Activated naive CD4-positive, alpha-beta T cell treated with anti-CD3 and anti-CD28 coated beads, Interleukin-2, amount 50 U/mL, for 72 hours (primary cell): Measurements from ENCODE around the gene FLOT1. TPM values are rescaled to one million over a fixed set of nuclear protein-coding genes. Genes with fewer than 3 reads are reported as not detected.
"Not testable (repeated sequence)": the region's sequence is repeated elsewhere in the genome, so short reads cannot be mapped to it uniquely, and the experiment has no call there.

ENCODE experiments used
- ATAC-seq, 2 donors: fragments of 150-1000 bp; cut with Tn5 transposase; 2 replicates each; pipeline ENCODE4 v1.10.0; 2021; ENCODE audit warnings: mild to moderate bottlenecking in 2 of 2, moderate library complexity in 2 of 2
- DNase-seq, 2 donors: peaks; one replicate each; pipeline ENCODE4 v3.0.0; 2021 to 2022; ENCODE audit warnings: low spot score in 2 of 2
- H3K27ac Mint-ChIP-seq, 2 donors: one replicate each; pipeline ENCODE4 v1.8.0; 2022; ENCODE audit warnings: mild to moderate bottlenecking in 2 of 2, mixed read lengths in 2 of 2
- H3K36me3 Mint-ChIP-seq, 2 donors: one replicate each; pipeline ENCODE4 v1.8.0; 2022; ENCODE audit warnings: mixed read lengths in 2 of 2
- H3K9me3 Mint-ChIP-seq, 2 donors: one replicate each; pipeline ENCODE4 v1.8.0; 2022; ENCODE audit warnings: mixed read lengths in 2 of 2
- total RNA-seq, 2 donors: library from RNA; stranded (reverse); gene quantifications; one replicate each; pipeline ENCODE4 v1.2.3, GENCODE V29; 2022

The FLOT1 gene
- total RNA-seq, 2 donors from 2014 or later = 194 to 219 TPM

DNA sequence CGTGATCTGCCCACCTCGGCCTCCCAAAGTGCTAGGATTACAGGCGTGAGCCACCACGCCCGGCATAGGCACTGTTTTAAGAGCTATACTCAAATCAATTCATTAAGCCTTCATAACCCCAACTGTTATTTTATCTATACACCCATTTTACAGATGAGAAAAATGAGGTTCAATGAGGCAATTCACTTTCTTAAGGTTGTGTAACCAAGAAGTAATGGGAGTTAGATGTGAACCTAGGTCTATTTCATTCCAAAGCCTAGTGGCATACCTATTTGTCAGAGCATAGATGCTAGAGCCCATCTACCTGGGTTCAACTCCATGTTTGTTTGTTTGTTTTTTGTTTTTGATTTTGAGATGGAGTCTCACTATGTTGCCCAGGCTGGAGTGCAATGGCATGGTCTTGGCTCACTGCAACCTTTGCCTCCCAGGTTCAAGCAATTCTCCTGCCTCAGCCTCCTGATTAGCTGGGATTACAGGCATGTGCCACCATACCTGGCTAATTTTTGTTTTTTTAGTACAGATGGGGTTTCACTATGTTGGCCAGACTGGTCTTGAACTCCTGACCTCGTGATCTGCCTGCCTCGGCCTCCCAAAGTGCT is 14.0 kb upstream of the FLOT1 start:
- H3K36me3 Mint-ChIP-seq, H3K9me3 Mint-ChIP-seq, ATAC-seq, DNase-seq, H3K27ac Mint-ChIP-seq: not testable (repeated sequence)

- no peaks in the 10 kb centered on the region for H3K36me3 Mint-ChIP-seq
- no peak overlapping the region for H3K27ac Mint-ChIP-seq
- peak; percentile 26 to 52 for ATAC-seq
- no peaks in the 10 kb centered on the region for H3K9me3 Mint-ChIP-seq
- DNase-seq = no peak
Observed at GRCh38 chr6:30754631-30755030, 12.1 kb upstream of the FLOT1 start.

GRCh38 chr6:30752157-30752927 is 9.9 kb upstream of the FLOT1 start:
- Mint-ChIP-seq H3K27ac (peak overlapping the region; percentile 7 to 37), H3K36me3 (no peaks in the 10 kb centered on the region), H3K9me3 (no peaks in the 10 kb centered on the region)
- ATAC-seq (no peak), DNase-seq (no peak)

GRCh38 chr6:30750379-30750668 is 7.8 kb upstream of the FLOT1 start:
- ATAC-seq (no peak), DNase-seq (no peak)
- no peak overlapping the region for H3K27ac Mint-ChIP-seq
- H3K36me3 Mint-ChIP-seq = no peaks in the 10 kb centered on the region
- H3K9me3 Mint-ChIP-seq = no peaks in the 10 kb centered on the region

DNA sequence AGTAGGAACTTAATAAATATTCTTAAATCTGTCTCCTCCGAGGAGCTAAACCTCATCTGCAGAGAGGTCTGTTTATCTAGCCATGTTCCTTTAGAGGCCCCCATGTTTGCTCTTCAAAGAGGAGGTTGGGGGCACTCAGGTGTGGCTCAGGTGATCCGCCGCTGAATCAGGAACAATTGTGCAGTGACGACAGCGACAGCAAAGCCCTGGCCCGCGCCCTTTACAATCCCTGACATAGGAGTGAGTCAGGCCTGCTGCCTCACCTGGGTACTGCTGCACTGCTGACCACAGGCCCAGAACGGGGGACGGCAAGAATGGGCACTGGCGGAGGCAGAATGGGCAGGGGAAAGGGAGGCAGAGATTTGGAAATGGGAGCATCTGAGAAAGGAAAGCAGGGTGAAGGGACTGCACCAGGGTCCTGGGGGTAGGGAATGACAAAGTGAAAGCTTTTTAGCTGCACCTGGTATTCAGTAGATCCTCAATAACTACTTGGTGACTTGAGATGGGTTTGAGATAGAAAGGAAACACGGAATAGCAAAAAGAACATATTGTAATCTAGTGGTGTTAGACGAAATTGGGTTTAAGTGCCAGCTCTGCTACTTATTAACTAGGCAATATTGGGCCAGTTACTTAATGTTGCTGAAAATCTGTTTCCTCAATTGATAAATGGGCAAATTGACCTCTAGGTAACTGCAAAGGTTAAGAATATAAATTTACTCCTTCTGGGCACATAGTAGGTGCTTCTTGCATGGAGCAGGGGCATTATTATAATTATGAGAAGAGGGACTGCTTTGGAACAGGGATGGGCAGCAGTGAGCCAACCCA is 7.3 kb upstream of the FLOT1 start:
- peak in 1 of 2 donors; percentile 49 for ATAC-seq
- no peaks in the 10 kb centered on the region for H3K9me3 Mint-ChIP-seq
- H3K27ac Mint-ChIP-seq = peak overlapping the region in 1 of 2 donors; percentile 14
- DNase-seq = no peak
- H3K36me3 Mint-ChIP-seq = no peaks in the 10 kb centered on the region

- DNase-seq (no peak), ATAC-seq (no peak)
- Mint-ChIP-seq H3K27ac (peak overlapping the region in 1 of 2 donors; percentile 14), H3K36me3 (peaks cover 1 to 3% of the 10 kb centered on the region in 2 donors), H3K9me3 (no peaks in the 10 kb centered on the region)
Observed at GRCh38 chr6:30748851-30749540, 6.5 kb upstream of the FLOT1 start.

- Mint-ChIP-seq H3K36me3 (peaks cover 10 to 12% of the 10 kb centered on the region in 2 donors), H3K27ac (no peak overlapping the region), H3K9me3 (no peaks in the 10 kb centered on the region)
- ATAC-seq (no peak), DNase-seq (no peak)
Observed at GRCh38 chr6:30747902-30748769, 5.6 kb upstream of the FLOT1 start.

- ATAC-seq = no peak
- H3K9me3 Mint-ChIP-seq = no peaks in the 10 kb centered on the region
- H3K36me3 Mint-ChIP-seq = peaks cover 13 to 16% of the 10 kb centered on the region in 2 donors
- DNase-seq = no peak
- H3K27ac Mint-ChIP-seq = no peak overlapping the region
Observed at GRCh38 chr6:30747300-30747687, 4.8 kb upstream of the FLOT1 start.

- H3K27ac Mint-ChIP-seq = peak within 1 kb of the TSS; percentile 95 to 97
- H3K9me3 Mint-ChIP-seq = no peaks in the 10 kb centered on the region
- DNase-seq = peak; percentile 82 to 94
- H3K36me3 Mint-ChIP-seq = peaks cover 41 to 43% of the 10 kb centered on the region in 2 donors
- ATAC-seq = peak; percentile 50 to 62
Observed at GRCh38 chr6:30744054-30744805, 1.7 kb upstream of the FLOT1 start, which contains the start of gene IER3. TSS of gene IER3 (minus strand) at chr6:30744547. CDS start at chr6:30744518, 29 bp downstream.

- ATAC-seq = peak; percentile 5 to 45
- Mint-ChIP-seq H3K9me3 (no peaks in the 10 kb centered on the region), H3K27ac (peak overlapping the region; percentile 95 to 97)
Observed at GRCh38 chr6:30743099-30744053, 889 bp upstream of the FLOT1 start.

GRCh38 chr6:30741789-30742315 is 635 bp downstream of the FLOT1 start:
- Mint-ChIP-seq H3K27ac (peak overlapping the region; percentile 97 to 99), H3K9me3 (no peaks in the 10 kb centered on the region), H3K36me3 (peaks cover 57 to 64% of the 10 kb centered on the region in 2 donors)
- peak in 1 of 2 donors; percentile 4 for ATAC-seq
- DNase-seq = no peak

More at GRCh38 chr6:30743099-30744053, 889 bp upstream of the FLOT1 start:
- peak in 1 of 2 donors; percentile 52 for DNase-seq
- H3K36me3 Mint-ChIP-seq = peaks cover 49 to 51% of the 10 kb centered on the region in 2 donors

DNA sequence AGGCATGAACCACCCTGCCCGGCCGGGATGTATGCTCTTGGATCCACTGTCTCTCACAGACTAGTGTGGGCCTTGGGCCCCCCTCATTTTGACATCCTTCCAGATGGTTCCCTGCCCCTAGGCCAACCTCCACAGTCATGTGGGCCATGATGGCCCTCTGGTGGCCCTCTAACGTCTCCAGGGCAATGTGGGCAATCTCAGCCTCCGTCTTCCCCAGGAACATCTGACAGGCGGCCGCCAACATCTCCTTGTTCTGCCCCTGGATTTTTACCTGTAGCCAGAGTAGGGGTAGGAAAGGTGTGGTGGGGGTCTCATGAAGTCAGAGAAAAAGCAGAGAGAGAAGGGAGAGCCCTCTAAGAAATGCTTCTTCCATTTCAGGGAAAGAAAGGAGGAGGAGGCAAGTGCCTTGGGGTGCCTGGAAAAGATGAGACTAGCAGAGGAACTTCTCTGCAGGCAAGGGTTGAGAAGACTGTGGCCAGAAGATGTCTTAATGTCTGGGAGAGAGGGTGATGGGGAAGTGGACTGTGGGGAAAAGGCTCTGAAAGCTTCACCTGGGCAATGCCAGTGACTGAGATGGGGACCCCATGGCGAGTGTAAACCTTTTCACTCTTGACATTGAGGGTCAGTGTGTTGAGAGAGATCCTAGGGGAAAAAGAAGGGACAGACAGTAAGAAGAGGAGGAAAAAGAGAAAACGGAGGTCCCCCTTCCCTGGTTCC is 1.3 kb downstream of the FLOT1 start:
- ATAC-seq = no peak

DNA sequence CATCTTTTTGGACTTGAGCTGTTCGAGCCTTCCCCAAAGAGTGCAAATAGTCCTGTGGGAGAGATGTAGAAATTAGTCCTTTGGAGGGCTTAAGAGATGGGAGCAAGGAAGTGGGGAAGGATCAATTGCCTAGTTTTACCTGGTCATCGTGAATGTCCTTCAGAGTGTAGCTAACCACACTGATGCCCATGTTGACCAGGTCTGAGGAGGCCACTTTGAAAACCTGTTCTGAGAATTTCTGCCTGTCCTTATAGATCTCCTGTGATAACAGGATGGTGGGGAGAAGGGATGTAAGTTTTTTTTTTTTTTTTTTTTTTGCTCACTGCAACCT is 2.0 kb downstream of the FLOT1 start:
- Mint-ChIP-seq H3K27ac (peak overlapping the region; percentile 97 to 99), H3K36me3 (peaks cover 67 to 75% of the 10 kb centered on the region in 2 donors), H3K9me3 (no peaks in the 10 kb centered on the region)
- DNase-seq = no peak
- no peak for ATAC-seq

More for the DNA sequence above, 1.3 kb downstream of the FLOT1 start:
- H3K36me3 Mint-ChIP-seq = peaks cover 62 to 70% of the 10 kb centered on the region in 2 donors
- no peak for DNase-seq
- no peaks in the 10 kb centered on the region for H3K9me3 Mint-ChIP-seq
- peak overlapping the region; percentile 97 to 99 for H3K27ac Mint-ChIP-seq
